HG03457 (cell line): ENCODE measurements around the gene WNK2.

Experiments
- ATAC-seq: cut with Tn5 transposase; IDR thresholded peaks from one replicate; pipeline ENCODE4 v1.9.1; 2021; ENCODE audit warnings: moderate number of reproducible peaks; ENCODE audit not compliant: unreplicated experiment

WNK2 gene

DNA sequence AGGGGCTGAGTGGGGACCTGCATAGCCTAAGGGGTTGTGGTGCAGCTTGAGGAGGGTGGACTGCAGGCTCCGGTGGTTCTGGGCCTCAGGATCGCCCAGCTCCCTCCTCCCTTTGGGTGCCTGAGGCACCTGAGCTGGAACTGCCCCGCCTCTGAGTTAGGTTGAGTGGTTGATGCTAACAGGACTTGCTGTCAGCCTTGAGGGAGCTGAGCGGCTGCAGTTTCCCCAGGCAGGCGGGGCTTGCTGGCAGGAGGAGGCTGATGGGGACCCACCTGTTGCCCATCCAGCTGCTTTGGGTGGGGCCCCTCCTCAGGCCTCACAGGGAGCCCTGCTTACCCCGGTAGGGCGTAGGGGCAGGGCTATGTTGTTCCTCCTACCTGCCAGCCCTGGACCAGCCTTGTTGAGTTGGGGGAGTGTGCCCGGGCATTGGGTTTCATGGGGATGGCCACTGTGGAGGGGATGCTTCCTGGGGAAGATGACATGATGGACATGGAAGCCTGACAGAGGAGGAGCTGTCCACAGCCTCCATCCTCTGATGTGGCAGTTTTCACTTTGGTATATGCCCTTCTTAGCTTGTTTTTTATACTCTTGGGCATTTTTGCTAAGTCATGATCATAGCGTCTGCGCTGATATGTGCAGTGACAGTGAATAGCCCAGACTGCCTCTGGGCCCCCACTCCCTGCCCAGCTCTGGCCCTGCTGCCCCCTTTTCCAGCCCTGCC, 14.3 kb downstream of the WNK2 start:
- ATAC-seq: no peak

DNA sequence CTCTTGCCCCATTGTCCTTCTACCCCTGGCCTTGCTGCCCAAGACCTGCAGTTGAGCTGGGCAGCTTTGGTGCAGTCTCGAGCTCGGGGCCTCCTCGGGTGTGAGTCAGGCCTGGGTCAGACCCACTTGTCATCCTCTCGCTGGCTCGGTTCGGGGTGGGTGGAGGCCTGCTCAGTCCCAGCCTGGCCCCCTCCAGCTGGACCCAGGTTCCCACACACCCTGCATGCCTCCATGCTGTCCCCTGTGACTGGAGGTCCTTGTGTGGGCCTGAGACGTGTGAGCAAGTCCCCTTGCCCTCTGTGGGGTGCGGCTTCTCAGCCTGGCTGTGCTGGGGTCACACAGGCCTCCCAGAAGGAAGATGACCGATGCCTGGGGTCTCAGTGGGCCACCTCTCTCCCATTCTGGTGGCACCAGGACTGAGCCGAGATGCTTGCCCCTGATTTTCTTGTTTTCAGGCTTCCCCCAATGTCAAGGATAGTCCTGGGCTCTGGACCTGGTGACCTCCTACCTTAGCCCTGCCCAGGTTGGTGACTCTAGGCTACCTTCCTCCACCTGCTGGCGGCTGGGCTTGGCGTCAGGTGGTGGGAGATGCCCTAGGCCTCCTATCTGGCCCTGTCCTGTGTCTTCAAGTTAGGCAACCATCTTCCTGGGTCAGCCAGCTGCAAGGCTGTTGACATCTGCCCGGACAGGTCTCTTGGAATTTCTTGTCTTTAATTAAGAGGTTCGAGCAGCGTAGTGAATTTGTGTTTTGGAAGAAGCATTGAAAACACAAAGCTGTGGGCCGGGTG, 15.1 kb downstream of the WNK2 start:
- ATAC-seq: no peak

DNA sequence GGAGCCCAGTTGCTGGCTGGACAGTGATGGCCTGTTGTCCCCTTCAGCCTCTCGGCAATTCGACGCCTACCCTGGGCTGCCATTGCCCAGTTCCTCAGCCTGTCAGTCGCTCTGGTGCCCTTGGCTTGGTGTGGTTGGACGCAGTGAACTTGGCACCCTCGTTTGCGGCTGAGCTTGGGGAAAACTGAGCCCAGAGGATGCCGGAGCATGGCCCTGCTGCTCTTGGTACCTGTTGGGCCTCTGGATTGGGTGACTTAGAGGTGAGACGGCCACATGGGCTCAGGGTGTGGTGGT, 16.5 kb downstream of the WNK2 start:
- ATAC-seq: no peak

DNA sequence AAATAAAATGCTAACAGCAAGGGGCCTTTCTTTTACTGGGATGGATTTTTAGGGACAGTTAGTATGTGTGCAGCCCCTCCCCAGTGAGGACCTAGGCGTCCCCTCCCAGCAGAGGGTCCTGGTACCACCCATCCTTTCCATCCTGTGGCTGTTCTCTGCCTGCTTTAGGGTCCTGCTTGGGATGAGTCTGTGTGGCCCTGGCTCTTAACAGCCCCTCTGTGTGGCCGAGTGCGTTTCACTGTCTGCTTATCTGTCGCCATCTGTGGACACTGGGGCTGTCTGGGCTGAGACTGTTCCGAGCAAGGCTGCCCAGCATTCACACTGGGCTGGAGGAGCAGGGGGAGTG, 17.0 kb downstream of the WNK2 start:
- ATAC-seq: no peak

DNA sequence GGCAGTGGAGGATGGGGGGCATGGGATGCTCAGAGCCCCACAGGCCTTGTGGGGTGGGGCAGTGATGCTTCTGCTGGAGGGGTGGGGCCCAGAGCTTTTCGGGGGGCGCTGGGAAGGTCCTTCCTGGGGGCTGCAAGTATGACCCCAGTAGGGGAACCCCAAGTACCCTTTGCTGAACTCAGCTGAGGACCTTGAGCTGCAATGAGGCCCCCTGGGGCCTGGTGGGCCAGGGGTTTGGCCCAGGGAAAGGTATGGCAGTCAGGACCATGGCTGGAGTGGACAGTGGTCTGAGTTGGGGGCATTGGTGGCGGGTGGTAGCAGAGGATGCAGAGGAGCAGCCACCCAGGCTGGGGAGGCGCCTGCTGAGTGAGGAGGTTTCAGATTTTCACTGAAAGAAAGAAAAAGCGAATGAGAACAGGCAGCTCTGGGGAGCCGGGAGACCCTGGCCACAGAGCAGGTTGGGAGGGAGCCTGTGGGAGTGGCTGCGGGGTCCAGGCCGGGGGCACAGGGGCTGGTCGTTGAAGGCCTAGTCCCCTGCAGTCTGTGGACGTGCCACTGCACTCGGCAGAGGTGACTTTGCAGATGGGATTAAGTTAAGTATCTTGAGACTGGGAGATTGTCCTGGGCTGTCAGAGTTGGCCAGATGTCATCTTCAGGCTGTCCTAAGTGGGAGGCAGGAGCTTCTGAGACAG, 19.2 kb downstream of the WNK2 start:
- no peak for ATAC-seq

DNA sequence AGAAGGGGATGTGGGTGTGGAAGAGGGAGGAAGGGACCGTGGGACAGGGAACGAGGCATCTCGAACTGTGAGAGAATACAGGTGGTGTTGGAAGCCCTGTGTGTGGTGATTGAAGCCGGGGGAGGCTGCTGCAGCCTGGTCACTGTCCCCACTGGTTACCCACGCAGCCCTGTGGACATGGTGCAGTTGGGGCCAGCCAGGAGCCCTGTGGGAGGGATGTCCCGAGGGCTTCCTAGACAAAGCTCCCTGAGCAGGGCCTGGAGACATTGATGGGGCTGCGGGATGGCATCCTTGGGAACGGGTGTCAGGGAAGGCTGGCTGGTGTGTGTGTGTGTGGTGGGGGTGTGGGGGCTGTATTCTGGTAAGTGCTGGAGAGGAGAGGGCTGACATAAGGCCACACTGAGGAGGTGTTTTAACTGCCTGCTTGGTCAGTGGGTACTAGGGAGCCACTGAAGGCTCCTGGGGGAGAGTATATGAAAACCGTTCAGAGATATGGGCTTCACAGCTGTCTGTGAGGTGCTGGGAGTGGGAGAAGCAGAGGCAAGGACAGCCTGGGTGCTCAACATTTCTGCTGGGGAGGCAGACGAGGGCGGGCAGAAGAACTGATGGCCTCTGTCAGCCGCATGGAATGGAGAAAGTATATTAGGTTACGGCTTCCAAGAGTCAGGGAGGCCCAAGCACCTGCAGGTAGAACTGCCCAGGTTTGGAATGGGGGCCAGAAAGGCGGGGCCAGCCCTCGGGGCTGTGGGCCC, 20.0 kb downstream of the WNK2 start:
- no peak for ATAC-seq

DNA sequence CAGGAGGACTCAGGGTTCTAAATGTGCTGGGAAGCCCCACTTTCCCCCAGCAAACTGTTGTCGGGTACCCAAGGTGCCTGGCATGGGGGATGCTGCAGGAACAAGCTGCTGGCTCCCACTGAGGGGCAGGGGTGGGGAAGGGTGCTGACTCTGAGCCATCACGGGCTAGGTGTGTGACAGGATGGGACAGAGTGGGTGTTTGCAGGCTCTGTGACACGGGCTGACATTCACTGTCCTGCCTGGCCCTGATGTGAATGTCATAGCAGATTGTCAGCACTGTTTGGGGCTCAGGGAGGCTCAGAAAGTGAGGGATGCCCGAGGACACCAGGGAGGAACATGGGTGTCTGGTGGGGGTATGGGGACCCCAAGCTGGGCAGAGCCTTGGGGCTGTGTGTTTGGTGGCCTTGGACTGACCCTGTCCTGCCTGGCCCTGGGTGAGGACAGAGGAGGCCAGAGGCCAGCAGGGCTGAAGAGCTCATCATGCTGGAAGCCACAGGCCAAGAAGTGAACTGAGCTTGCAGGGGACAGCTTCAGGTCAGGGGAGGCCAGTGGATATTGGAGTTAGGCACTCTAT, 20.6 kb downstream of the WNK2 start:
- ATAC-seq: no peak

DNA sequence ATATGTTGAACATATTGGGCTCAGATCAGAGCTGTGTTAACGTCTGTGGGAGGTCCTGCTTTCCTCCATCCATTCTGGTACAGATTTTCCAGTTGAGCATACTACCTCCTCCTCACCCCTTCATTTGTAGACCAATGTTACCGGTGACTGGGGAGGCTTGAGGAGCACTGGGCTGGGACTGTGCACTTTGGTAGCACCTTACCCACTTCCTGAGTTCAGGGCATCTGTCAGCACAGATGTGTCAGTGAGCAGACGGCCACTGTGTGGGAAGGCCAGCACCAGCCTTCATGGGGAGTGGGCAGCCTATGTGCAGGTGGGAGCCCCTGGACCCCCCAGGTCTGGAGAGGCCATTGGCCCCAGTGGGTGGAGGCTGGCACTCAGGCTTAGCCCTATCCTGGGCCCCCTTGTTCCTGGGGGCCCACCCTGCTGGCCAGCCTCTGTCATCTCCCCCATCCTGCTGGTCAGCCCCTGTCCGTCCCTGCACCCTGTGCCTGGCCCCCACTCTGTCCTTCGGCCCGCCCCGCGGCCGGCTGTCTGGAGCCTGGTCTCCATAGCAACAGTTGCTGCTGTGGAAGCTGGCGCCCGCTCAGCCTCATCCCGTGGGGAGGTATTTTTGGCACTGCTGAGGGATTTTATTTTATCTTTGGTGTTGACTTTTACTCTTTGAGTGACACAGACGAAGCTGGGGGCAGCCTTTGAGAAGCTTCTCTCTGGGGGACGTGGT, 21.3 kb downstream of the WNK2 start:
- ATAC-seq: no peak

DNA sequence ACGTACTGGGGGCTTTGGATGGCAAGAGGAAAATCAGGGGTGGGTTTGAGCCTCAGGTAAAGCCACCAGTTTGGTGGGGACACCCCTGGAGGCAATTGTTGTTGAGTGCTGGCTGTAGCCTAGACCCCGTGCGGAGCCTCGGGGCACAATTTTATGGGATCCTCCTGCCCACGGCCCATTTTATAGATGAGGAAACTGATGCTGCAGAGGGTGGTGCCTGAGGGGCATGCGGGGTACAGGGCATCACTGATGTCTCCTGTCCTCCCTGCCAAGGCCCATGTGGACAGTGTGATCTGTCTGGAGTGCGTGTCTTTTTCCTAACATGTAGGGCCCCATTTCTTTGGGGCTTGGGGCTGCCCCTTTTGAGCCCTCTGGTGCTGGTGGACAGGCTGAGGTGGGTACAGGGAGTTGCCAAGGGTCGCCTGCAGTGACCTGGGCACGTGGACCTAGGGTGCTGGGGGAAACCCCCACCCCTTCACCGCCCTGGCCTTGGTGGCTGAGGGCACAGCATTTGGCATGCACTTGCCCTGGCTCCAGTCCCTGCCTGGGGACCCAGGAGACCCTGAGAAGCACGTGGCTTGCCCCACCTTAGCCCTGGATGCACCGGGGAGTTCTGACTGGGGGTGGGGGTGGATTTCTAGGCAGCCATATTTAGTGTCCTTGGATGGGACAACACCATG, 22.1 kb downstream of the WNK2 start:
- ATAC-seq: no peak

DNA sequence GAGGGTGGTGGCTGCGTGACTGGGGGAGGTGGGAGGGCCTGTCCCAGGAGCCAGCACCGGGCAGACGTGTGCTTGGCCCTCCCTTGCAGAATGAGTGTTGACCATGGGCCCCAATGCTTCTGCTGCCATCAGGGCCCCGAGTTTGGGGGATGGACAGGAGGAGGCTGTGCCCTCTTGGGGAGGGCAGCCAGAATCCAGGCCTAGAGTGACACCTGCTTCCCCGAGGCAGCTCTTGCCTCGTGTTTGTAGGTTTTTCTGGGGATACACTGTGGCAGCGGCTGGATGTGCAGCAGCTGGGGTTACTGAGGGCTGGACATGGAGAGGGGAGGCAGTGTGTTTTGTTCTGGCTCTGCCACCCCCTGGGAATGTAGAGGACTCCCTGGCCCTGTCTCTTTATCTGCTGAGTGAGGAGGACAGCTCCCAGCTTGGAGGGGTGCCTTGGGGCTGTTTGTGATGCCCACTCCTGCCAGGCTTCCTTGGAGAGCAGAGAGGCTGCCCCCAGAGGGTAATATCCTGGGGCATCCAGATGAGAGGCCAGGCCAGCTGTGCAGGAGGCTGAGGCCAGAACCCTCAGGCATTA, 22.7 kb downstream of the WNK2 start:
- ATAC-seq: no peak

DNA sequence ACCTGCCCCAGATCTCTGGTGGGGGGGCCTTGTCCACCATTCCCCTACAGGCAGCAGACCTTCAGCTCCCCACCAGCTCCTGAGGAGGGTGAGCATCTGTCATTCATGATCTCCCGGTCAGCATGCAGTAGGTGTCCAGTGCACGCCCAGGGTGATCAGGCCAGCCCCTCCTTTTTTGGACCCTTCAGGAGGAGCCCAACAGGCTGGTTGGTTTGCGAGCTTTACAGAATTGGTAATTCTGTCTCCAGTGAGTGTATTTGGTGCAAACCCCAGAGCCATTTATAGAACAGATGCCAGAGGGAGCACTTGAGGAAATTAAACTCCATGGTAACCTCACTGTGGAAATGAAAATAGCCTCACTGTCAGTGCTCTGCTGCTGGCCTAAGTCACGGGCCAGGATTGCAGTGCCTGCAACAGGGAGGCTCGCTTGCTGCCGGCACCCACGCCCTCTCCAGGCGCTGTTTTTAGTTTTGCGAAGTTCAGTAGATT, 23.4 kb downstream of the WNK2 start:
- ATAC-seq: no peak

DNA sequence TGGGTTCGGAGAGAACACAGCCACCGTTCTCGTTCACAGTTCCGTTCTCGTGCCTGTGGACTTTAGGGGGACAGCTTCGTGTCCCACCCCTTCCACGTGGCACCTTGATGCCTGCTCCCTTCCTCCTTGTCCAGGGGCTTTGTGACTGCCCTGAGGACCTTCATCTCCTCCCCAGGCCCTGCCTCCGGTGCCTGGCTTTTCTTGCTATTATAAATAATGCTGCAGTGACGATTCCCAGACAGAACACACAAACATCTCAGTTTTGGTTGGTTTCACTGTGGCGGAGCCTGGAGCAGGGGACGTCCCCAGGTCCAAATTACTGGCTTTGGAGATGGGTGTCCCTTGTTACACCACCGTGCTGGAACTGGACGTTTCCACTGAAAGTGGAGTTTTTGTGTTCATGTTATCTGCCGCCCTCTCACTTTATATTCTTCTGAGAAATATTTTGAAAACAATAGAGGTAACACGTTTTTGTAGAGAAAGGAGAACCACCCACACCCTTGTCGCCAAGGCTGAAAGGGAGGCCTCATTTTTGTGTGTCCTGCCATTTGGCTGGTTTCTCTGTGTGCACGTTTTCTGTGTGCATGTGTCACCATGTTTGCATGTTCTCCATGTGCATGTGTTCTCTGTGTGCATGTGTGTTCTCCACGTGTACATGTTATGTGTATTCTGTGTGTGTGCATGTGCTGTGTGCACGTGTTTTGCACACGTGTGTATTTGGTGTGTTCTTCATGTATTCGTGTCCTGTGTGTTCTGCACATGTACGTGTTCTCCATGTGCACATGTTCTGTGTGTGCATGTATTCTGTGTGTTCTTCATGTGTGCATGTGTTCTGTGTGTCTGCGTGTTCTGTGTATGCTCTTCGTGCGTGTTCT, 24.2 kb downstream of the WNK2 start:
- no peak for ATAC-seq

DNA sequence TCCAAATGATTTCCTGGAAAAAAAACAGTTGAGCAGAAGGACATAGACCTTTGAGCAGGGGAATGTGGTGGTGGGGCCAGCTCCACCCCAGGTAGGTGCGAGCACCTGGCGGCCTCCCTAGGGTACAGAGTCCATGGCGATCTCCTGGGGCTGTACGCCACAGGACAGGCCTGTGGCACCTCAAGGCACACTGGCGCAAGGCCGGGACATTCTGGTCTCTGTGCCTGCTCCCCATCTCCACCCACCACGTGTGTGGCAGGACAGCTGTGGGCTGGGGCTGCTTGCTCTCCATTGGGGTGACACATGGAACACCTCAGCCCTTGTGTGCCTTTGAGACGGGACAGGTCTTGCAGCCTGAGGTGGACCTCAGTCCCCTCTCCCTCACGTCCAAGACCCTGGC, 25.2 kb downstream of the WNK2 start:
- ATAC-seq: no peak

DNA sequence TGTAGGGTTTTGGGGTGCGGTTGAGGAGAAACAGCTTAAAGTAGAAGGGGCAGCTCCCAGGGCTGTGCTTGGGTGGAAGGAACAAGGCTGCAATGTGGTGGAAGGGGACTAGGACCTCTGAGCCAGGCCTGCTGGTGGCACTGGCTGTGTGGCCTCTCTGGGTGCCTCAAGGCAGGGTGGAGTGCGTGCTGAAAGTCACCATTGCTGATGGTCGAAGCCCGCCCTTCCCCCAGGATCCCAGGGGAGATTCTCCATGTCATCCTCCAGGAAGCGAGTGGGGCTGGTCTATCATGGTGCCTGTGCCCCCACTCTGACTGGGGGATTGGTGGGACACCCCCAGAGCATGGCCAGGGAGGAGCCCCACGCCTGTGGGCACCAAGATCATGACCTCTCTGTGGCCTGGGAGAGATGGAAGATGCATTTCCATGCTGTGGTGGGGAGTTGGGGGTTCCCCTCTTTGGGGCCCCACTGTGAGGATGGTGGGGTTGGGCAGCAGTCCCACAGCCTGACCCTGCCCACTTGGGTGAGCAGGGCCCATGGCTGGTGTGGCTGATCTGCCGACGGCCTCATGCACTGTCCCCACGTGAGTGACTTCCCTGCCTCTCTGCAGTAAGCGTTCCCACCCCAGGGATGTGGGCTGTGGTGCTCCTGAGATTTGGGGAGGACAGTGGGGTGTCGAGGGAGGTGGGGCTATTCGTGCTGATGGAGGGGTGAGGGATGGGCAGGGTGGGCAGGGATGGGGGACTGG, 25.8 kb downstream of the WNK2 start:
- no peak for ATAC-seq

DNA sequence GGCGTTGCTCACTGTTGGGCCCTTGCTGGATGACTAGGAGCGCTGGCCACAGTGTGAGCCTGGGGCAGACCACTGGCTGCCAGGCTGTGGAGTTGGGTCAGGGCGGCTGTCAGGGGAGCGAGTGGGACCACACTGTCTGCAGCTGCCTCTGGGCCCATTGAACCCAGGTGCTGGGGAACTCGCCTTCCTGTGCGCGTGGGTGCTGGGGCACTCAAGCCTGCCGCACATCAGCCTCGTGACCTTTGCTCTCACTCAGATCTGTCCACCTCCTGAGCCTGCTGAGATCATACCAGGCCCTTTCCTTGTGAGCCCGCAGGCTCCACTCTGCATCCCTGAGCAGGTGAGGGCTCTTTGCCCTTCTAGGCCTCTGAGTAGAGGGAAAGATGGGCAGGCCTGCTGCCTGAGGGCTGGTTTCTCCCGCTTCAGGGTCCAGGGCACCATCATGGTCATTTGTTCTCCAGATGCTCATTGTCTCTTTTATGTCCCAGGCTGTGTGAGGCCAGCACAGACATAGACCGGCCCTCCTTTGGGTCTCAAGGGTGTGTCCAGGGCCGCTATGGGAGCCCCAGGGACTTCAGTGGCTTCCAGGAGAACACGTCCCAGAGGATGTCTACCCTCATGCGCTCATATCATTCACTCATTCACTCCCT, 26.5 kb downstream of the WNK2 start:
- ATAC-seq: no peak

DNA sequence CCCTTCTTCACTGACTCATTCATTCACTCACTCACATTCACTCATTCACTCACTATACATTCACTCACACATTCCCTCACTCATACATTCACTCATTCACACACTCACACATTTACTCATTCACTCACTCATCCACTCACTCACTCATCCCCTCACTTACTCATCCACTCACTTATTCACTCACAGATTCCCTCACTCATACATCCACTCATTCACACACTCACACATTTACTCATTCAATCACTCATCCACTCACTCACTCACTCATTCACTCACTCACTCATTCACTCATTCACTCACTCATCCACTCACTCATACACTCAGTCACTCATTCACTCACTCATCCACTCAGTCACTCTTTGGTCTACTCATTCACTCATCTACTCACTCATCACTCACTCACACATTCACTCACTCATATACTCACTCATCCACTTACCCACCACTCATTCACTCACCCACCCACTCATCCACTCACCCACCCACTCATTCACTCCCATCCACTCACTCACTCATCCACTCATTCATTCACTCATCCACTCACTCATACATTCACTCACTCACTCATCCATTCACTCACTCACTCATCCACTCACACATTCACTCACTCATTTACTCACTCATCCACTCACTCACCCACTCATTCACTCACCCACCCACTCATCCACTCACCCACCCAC, 27.2 kb downstream of the WNK2 start:
- ATAC-seq: no peak

DNA sequence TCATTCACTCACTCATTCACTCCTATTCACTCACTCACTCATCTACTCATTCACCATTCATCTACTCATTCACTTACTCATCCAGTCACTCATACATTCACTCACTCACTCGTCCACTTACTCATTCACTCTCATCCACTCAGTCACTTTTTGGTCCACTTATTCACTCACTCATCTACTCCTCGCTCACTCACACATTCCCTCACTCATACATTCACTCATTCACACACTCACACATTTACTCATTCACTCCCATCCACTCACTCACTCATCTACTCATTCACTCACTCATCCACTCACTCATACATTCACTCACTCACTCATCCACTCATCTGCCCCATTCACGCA, 27.7 kb downstream of the WNK2 start:
- no peak for ATAC-seq
